Activated naive CD8-positive, alpha-beta T cell treated with anti-CD3 and anti-CD28 coated beads for 36 hours (primary cell): Measurements from ENCODE around the gene ASF1B. TPM values are rescaled to one million over a fixed set of nuclear protein-coding genes. Genes with fewer than 3 reads are reported as not detected.
A peak's percentile ranks its signal among the peaks of the same experiment; 100 is the strongest.

ENCODE experiments used
- DNase-seq: peaks from one replicate; pipeline ENCODE4 v3.0.0; 2021
- H3K27ac Mint-ChIP-seq: one replicate; pipeline ENCODE4 v1.8.0; 2022; ENCODE audit warnings: mild to moderate bottlenecking, moderate library complexity, mixed read lengths
- H3K27me3 Mint-ChIP-seq: one replicate; pipeline ENCODE4 v1.8.0; 2022; ENCODE audit warnings: mild to moderate bottlenecking, mixed read lengths
- H3K36me3 Mint-ChIP-seq: one replicate; pipeline ENCODE4 v1.8.0; 2021; ENCODE audit warnings: mild to moderate bottlenecking, mixed read lengths
- H3K4me1 Mint-ChIP-seq: one replicate; pipeline ENCODE4 v1.8.0; 2021; ENCODE audit warnings: mixed read lengths
- H3K4me3 Mint-ChIP-seq: one replicate; pipeline ENCODE4 v1.8.0; 2022; ENCODE audit warnings: mild to moderate bottlenecking, moderate library complexity, mixed read lengths
- H3K9me3 Mint-ChIP-seq: one replicate; pipeline ENCODE4 v1.8.0; 2022; ENCODE audit warnings: mixed read lengths
- total RNA-seq, 2 experiments: library from RNA; stranded (reverse); gene quantifications; one replicate each; pipeline ENCODE4 v1.2.3, GENCODE V29; 2021

The ASF1B gene
- total RNA-seq, 2 experiments from 2014 or later: 77.5 to 78.5 TPM

DNA sequence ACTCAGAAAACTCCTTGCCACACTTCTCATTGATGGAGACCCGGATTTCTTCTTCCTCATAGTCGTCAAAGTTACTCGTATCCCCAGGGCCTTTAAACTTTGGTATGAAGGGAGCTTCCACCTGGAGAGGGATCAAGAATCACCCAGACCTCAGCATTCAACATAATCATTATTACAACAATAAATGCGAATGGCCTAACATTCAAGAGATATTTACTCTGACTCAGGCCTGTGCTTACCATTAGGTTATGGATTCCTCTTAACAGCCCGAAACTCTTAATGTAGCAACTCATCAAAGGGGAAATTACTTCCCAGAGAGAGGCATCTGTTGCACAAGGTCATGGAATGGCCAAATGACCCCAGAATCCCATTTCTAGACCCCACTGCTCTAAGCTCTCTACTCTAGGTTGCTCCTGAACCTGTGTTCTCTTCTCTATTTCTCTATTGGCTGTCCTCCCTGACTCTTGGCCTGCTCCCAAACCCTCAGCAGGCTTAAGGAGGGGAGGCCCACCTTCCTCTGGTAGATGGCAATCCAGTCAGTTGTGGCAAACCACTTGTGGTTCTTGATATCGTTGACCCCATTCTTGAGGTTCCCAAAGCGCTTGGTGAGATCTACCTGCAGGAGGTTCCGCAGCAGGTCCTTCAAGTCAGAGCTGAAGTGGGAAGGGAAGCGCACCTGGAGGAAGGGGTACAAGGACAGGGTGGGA, 43.1 kb downstream of the ASF1B start:
- H3K4me3 Mint-ChIP-seq: no peak overlapping the region
- no peaks in the 10 kb centered on the region for H3K27me3 Mint-ChIP-seq

GRCh38 chr19:14091813-14092462, 44.5 kb downstream of the ASF1B start:
- H3K4me3 Mint-ChIP-seq: peak overlapping the region; percentile 96
- peaks cover 31% of the 10 kb centered on the region for H3K36me3 Mint-ChIP-seq
- peak overlapping the region; percentile 96 for H3K27ac Mint-ChIP-seq
- no peaks in the 10 kb centered on the region for H3K27me3 Mint-ChIP-seq
- DNase-seq: peak; percentile 62
- H3K4me1 Mint-ChIP-seq: peaks cover 14% of the 10 kb centered on the region
- H3K9me3 Mint-ChIP-seq: peaks cover 11% of the 10 kb centered on the region

More for the DNA sequence above, 43.1 kb downstream of the ASF1B start:
- H3K4me1 Mint-ChIP-seq: peaks cover 14% of the 10 kb centered on the region
- no peak overlapping the region for H3K27ac Mint-ChIP-seq
- no peak for DNase-seq
- H3K36me3 Mint-ChIP-seq: peaks cover 27% of the 10 kb centered on the region
- H3K9me3 Mint-ChIP-seq: peaks cover 11% of the 10 kb centered on the region

GRCh38 chr19:14091081-14091812, 45.1 kb downstream of the ASF1B start:
- H3K4me1 Mint-ChIP-seq: peaks cover 14% of the 10 kb centered on the region
- H3K4me3 Mint-ChIP-seq: peak overlapping the region; percentile 96
- DNase-seq: peak; percentile 81
- no peaks in the 10 kb centered on the region for H3K27me3 Mint-ChIP-seq
- peaks cover 11% of the 10 kb centered on the region for H3K9me3 Mint-ChIP-seq
- H3K36me3 Mint-ChIP-seq: peaks cover 31% of the 10 kb centered on the region
- H3K27ac Mint-ChIP-seq: peak overlapping the region; percentile 96

DNA sequence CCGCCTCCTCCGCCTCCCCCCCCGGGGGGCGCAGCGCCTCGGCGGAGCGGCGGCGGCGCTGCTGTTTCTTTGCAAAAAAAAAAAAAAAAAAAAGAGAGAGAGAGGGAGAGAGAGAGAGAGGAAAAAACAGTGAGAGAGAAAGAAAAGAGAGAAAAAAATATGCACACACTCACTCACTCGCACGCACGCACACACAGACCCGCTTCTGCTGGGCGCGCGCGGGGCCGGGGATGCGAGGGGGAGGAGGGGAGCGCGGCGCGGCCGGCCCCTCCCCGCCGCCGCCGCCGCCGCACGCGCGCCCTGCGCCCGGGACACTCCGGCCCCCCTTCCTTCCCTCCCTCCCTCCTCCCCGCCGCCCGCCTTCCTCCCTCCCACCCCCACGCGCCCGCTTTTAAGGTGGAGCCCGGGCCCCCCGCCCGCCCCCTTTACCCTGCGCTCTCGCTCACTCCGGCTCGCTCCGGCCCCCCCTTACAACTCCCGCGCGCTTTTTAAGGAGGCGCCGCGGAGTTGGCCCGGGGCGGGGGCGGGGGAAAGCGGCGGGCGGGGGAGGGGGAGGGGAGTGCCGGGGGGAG, 45.8 kb downstream of the ASF1B start, which contains the start of gene SAMD1:
SAMD1 (minus strand) TSS at position 243 of the 572 bp plus-strand sequence.
- Mint-ChIP-seq H3K9me3 (peaks cover 11% of the 10 kb centered on the region), H3K27me3 (no peaks in the 10 kb centered on the region), H3K27ac (peak within 1 kb of the TSS; percentile 96), H3K4me3 (peak within 1 kb of the TSS; percentile 96), H3K4me1 (peaks cover 14% of the 10 kb centered on the region), H3K36me3 (peaks cover 31% of the 10 kb centered on the region)
- peak; percentile 76 for DNase-seq

- peaks cover 11% of the 10 kb centered on the region for H3K9me3 Mint-ChIP-seq
- peak overlapping the region; percentile 83 for H3K4me3 Mint-ChIP-seq
- no peaks in the 10 kb centered on the region for H3K27me3 Mint-ChIP-seq
- peak overlapping the region; percentile 65 for H3K27ac Mint-ChIP-seq
- H3K4me1 Mint-ChIP-seq: peaks cover 14% of the 10 kb centered on the region
- H3K36me3 Mint-ChIP-seq: peaks cover 31% of the 10 kb centered on the region
- peak; percentile 66 for DNase-seq
These were observed 46.5 kb downstream of the ASF1B start for GRCh38 chr19:14089662-14090508.

DNA sequence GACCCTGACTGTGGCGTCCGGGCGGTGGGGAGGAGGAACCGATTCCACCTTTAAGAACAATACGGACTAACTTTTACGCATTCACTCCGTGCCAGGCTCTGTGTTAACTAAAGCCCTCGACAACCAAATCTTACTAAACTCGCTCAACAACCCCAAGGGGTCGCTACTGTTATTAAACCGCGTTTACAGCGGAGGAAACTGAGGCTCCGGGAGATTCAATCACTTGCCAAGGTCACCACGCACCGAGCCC, 47.1 kb downstream of the ASF1B start:
- H3K36me3 Mint-ChIP-seq: peaks cover 26% of the 10 kb centered on the region
- no peak for DNase-seq

DNA sequence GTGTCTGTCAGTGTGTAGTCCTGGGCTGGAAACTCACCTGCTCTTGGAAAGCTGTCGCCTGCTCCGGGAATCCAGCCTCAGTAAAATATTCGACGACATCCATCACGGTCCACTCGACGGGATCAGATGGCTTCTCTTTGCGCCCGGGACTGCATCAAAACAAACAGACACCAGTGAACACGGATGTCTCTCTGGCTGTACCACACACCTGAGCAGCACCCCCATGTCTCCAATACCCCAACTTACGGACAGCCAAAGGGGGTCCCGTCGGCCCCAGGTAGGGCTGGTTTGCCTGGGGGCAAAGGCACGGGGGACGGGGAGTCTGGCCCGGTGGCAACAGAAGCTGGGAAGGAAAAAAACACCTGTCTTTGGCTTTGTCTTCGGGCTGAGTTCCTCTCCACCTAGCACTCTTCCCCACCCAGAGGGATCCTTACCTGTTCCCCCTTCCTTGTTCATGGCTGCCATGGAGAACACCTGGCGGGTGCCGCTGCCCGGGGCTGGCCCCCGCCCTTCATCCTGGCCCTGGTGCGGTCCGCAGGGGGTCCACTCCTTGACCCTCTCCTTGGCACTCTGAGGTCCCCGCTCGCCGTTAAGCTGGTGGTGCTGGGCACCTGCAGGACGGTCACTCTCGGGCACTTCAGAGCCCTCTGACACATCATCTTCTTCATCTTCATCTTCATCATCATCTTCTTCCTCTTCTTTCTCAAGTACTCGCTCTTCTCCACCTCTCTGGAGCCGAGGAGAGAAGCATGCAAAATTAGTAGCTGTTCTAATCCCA, 47.6 kb downstream of the ASF1B start:
- Mint-ChIP-seq H3K9me3 (peaks cover 11% of the 10 kb centered on the region), H3K4me1 (peaks cover 14% of the 10 kb centered on the region), H3K36me3 (peaks cover 25% of the 10 kb centered on the region), H3K4me3 (peak overlapping the region; percentile 83), H3K27ac (peak overlapping the region; percentile 65), H3K27me3 (no peaks in the 10 kb centered on the region)
- DNase-seq: no peak

More for the DNA sequence above, 47.1 kb downstream of the ASF1B start:
- Mint-ChIP-seq H3K9me3 (peaks cover 11% of the 10 kb centered on the region), H3K27me3 (no peaks in the 10 kb centered on the region), H3K4me1 (peaks cover 14% of the 10 kb centered on the region), H3K4me3 (peak overlapping the region; percentile 83), H3K27ac (peak overlapping the region; percentile 65)

GRCh38 chr19:14086098-14086497, 50.3 kb downstream of the ASF1B start:
- Mint-ChIP-seq H3K27me3 (no peaks in the 10 kb centered on the region), H3K27ac (no peak overlapping the region), H3K4me3 (no peak overlapping the region), H3K9me3 (no peaks in the 10 kb centered on the region), H3K36me3 (peaks cover 12% of the 10 kb centered on the region), H3K4me1 (peaks cover 10% of the 10 kb centered on the region)
- no peak for DNase-seq

GRCh38 chr19:14085309-14085995, 50.9 kb downstream of the ASF1B start, which contains the start of gene C19orf67:
Gene C19orf67 (minus strand): TSS chr19:14085783. CDS start chr19:14085627, 156 bp downstream.
- Mint-ChIP-seq H3K4me1 (peaks cover 10% of the 10 kb centered on the region), H3K27me3 (no peaks in the 10 kb centered on the region), H3K9me3 (no peaks in the 10 kb centered on the region), H3K36me3 (peaks cover 12% of the 10 kb centered on the region), H3K27ac (no peak within 1 kb of the TSS), H3K4me3 (no peak within 1 kb of the TSS)
- no peak for DNase-seq

DNA sequence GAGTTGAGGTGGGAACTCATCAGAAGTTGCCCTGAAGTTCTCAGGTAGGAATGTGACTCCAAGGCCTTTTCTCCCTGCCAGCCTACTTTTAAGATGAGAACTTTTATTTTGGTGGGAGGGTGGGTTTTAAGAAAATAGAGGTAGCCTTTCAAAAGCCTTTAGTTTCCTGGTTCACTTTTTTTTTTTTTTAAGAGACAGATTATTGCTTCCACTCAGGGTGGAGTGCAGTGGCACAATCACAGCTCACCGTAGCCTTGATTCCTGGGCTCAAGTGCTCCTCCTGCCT, 53.8 kb downstream of the ASF1B start:
- H3K27me3 Mint-ChIP-seq: no peaks in the 10 kb centered on the region
- H3K27ac Mint-ChIP-seq: no peak overlapping the region
- no peak overlapping the region for H3K4me3 Mint-ChIP-seq
- no peaks in the 10 kb centered on the region for H3K36me3 Mint-ChIP-seq
- peaks cover 8% of the 10 kb centered on the region for H3K4me1 Mint-ChIP-seq
- H3K9me3 Mint-ChIP-seq: no peaks in the 10 kb centered on the region
- DNase-seq: no peak

GRCh38 chr19:14081797-14082674, 54.4 kb downstream of the ASF1B start:
- Mint-ChIP-seq H3K4me1 (peaks cover 8% of the 10 kb centered on the region), H3K4me3 (peak overlapping the region; percentile 87), H3K27me3 (no peaks in the 10 kb centered on the region), H3K27ac (peak overlapping the region; percentile 82), H3K9me3 (no peaks in the 10 kb centered on the region), H3K36me3 (no peaks in the 10 kb centered on the region)
- DNase-seq: peak; percentile 34

DNA sequence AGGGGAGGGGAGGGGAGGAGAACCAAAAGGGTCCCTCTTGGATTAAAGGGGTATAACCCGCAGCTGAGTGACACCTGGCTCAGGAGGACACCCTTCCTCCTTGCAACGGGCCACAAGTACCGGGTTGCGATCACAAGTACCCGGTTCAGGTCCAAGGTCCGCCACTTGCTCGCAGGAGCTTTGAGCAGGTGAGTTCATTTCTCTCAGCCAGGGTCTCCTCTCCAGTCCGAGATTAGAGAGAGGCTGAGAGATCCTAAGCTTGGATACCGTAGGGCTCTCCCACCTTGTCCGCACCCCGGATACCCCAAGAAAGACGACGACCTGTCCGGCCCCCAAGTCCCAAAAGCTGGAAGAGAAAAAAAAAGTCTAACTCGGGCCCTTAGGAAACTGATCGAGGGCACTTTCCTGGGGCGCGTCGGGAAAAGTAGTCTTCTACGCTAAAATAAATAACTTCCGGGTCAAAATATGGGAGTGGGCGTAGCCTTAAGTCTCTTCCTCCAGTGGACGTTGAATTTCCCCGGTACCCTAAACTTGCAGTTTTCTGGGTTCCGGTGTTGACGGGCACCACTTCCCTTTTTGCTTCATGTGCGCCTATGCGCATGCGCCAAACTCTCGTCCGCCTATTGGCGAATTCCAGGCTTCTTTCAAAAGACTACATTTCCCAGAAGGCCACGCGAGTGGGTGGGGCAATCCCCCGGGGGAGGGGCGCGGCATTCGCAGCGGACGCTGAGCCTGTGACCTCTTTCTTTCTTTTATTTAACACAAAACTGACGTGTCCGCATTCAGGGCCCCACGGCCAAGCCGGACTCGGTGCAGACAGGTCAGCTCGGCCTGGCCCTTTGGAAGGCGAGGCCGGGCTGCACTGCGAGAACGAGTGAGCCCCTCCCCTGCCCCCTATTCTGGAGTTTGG, 55.2 kb downstream of the ASF1B start:
- Mint-ChIP-seq H3K4me3 (peak overlapping the region; percentile 87), H3K36me3 (no peaks in the 10 kb centered on the region), H3K27me3 (no peaks in the 10 kb centered on the region), H3K27ac (peak overlapping the region; percentile 82), H3K9me3 (no peaks in the 10 kb centered on the region), H3K4me1 (peaks cover 8% of the 10 kb centered on the region)
- DNase-seq: peak; percentile 98
